H1 (cell line): ENCODE data around the gene USP6. TPM values are rescaled to one million over a fixed set of nuclear protein-coding genes. Genes with fewer than 3 reads are reported as not detected.
A peak's percentile ranks its signal among the peaks of the same experiment; 100 is the strongest.

Source experiments
- CTCF ChIA-PET: fragments of 300-600 bp; sonication (Branson Sonifier 250); formaldehyde crosslinking; loops from one replicate; lab custom pipeline; 2021; ENCODE audit not compliant: partially characterized antibody; lab: Charles Lee
- POLR2A ChIA-PET: fragments of 300-600 bp; sonication (Branson Sonifier 250); formaldehyde crosslinking; loops from one replicate; lab custom pipeline; 2021; ENCODE audit warnings: inconsistent platforms; ENCODE audit not compliant: partially characterized antibody; lab: Charles Lee
- DNase-seq, 2 experiments: peaks; one replicate each; pipeline versions ENCODE4 v3.0.0 to v3.0.0-alpha.2; 2010 to 2022; ENCODE audit warnings: low spot score in 2 of 2, low read depth in 1 of 2, mixed read lengths in 1 of 2
- FAIRE-seq: peaks from 2 replicates; lab custom pipeline; 2011; peaks lifted over from hg19 to GRCh38; lab: Jason Lieb, UNC
- H2AFZ ChIP-seq: 2 replicates; pipeline ENCODE4 v1.8.1; 2012; ENCODE audit warnings: low read length, inconsistent platforms
- H2AK5ac ChIP-seq: 2 replicates; pipeline ENCODE4 v1.6.1; 2013; ENCODE audit warnings: low read depth, low read length
- H2BK120ac ChIP-seq: replicated peaks from 2 replicates; pipeline ENCODE3; 2013; ENCODE audit warnings: low read depth, low read length, inconsistent platforms
- H2BK12ac ChIP-seq: 2 replicates; pipeline ENCODE4 v1.6.1; 2013; ENCODE audit warnings: low read depth, low read length
- H2BK15ac ChIP-seq: 2 replicates; pipeline ENCODE4 v1.6.1; 2013; ENCODE audit warnings: low read length
- H2BK20ac ChIP-seq: 2 replicates; pipeline ENCODE4 v1.6.1; 2013; ENCODE audit warnings: low read length
- H2BK5ac ChIP-seq: 2 replicates; pipeline ENCODE4 v1.6.1; 2013; ENCODE audit warnings: low read depth, low read length
- H3K14ac ChIP-seq: 2 replicates; pipeline ENCODE4 v1.6.1; 2013; ENCODE audit warnings: inconsistent platforms; ENCODE audit not compliant: insufficient read length
- H3K18ac ChIP-seq: 2 replicates; pipeline ENCODE4 v1.6.1; 2013; ENCODE audit warnings: low read length; ENCODE audit errors: extremely low read depth
- H3K23ac ChIP-seq: 2 replicates; pipeline ENCODE4 v1.6.1; 2013; ENCODE audit warnings: inconsistent platforms; ENCODE audit not compliant: insufficient read length
- H3K23me2 ChIP-seq: 2 replicates; pipeline ENCODE4 v1.6.1; 2013; ENCODE audit warnings: low read depth, low read length
- H3K27ac ChIP-seq: 2 replicates; pipeline ENCODE4 v1.6.1; 2011; ENCODE audit warnings: low read depth, low read length, inconsistent platforms
- H3K27me3 ChIP-seq, 4 experiments: replicated peaks in 1 of 4; 1 replicate in 1 of 4; 2 replicates in 3 of 4; pipeline versions ENCODE4 v1.6.1 to v1.8.1; 2011 to 2013; ENCODE audit warnings: low read length in 3 of 4, mild to moderate bottlenecking in 3 of 4, inconsistent platforms in 2 of 4, mixed read lengths in 2 of 4, moderate library complexity in 1 of 4; ENCODE audit not compliant: control insufficient read depth in 3 of 4, insufficient read depth in 3 of 4; ENCODE audit errors: extremely low read depth in 1 of 4
- H3K36me3 ChIP-seq, 4 experiments: 2 replicates each; pipeline versions ENCODE4 v1.6.1 to v1.8.1; 2011 to 2013; ENCODE audit warnings: mild to moderate bottlenecking in 4 of 4, low read length in 3 of 4, moderate library complexity in 2 of 4, control low read depth in 1 of 4, inconsistent platforms in 1 of 4; ENCODE audit not compliant: insufficient read depth in 4 of 4, control insufficient read depth in 2 of 4
- H3K4ac ChIP-seq: replicated peaks from 2 replicates; pipeline ENCODE3; 2013; ENCODE audit warnings: low read length, low read depth, mixed read lengths, inconsistent platforms; ENCODE audit not compliant: insufficient read length
- H3K4me1 ChIP-seq, 4 experiments: replicated peaks in 1 of 4; 1 replicate in 1 of 4; 2 replicates in 3 of 4; pipeline versions ENCODE4 v1.6.1 to v1.8.1; 2011 to 2013; ENCODE audit warnings: low read length in 3 of 4, inconsistent platforms in 2 of 4, mixed read lengths in 1 of 4; ENCODE audit not compliant: insufficient read depth in 4 of 4, control insufficient read depth in 3 of 4
- H3K4me2 ChIP-seq, 2 experiments: 2 replicates each; pipeline versions ENCODE4 v1.6.1 to v1.8.1; 2011 to 2013; ENCODE audit warnings: low read depth in 2 of 2, low read length in 2 of 2, control low read depth in 1 of 2, inconsistent platforms in 1 of 2, mild to moderate bottlenecking in 1 of 2; ENCODE audit not compliant: insufficient read depth in 1 of 2
- H3K4me3 ChIP-seq, 4 experiments: fragments of 200-600, 300-600 bp in 1 of 4; sonication (generic), shearing (Covaris generic), sonication (Bioruptor Twin) in 1 of 4; 2 replicates each; pipeline versions ENCODE4 v1.5.1 to v1.8.1; 2011 to 2016; ENCODE audit warnings: low read length in 4 of 4, low read depth in 3 of 4, control low read depth in 2 of 4, inconsistent platforms in 2 of 4, mild to moderate bottlenecking in 2 of 4, mixed read lengths in 1 of 4, moderate library complexity in 1 of 4; ENCODE audit not compliant: insufficient read depth in 2 of 4; ENCODE audit errors: extremely low read depth in 1 of 4
- H3K56ac ChIP-seq: replicated peaks from 2 replicates; pipeline ENCODE3; 2013; ENCODE audit warnings: low read depth, mild to moderate bottlenecking, mixed read lengths, low read length, inconsistent platforms; ENCODE audit not compliant: insufficient read length
- H3K79me1 ChIP-seq: 2 replicates; pipeline ENCODE4 v1.6.1; 2013; ENCODE audit warnings: low read depth, low read length, control low read depth
- H3K79me2 ChIP-seq, 2 experiments: 2 replicates each; pipeline versions ENCODE4 v1.6.1 to v1.8.1; 2012 to 2013; ENCODE audit warnings: low read length in 2 of 2, mild to moderate bottlenecking in 2 of 2, inconsistent platforms in 1 of 2; ENCODE audit not compliant: insufficient read depth in 2 of 2, control insufficient read depth in 1 of 2
- H3K9ac ChIP-seq, 4 experiments: replicated peaks in 1 of 4; 1 replicate in 1 of 4; 2 replicates in 3 of 4; pipeline versions ENCODE4 v1.6.1 to v1.8.1; 2011 to 2013; ENCODE audit warnings: low read depth in 3 of 4, low read length in 3 of 4, control low read depth in 2 of 4, mild to moderate bottlenecking in 2 of 4, moderate library complexity in 2 of 4, inconsistent platforms in 1 of 4; ENCODE audit errors: extremely low read depth in 1 of 4
- H3K9me3 ChIP-seq, 2 experiments: 2 replicates each; pipeline versions ENCODE4 v1.6.1 to v1.8.1; 2012 to 2013; ENCODE audit warnings: mild to moderate bottlenecking in 2 of 2, moderate library complexity in 2 of 2, control low read depth in 1 of 2, inconsistent platforms in 1 of 2, low read depth in 1 of 2, low read length in 1 of 2, mixed read lengths in 1 of 2; ENCODE audit not compliant: insufficient read depth in 2 of 2
- H4K20me1 ChIP-seq, 2 experiments: replicated peaks in 1 of 2; 2 replicates each; pipeline versions ENCODE3 to v1.8.1; 2011 to 2013; ENCODE audit warnings: inconsistent platforms in 2 of 2, low read length in 2 of 2, mild to moderate bottlenecking in 1 of 2; ENCODE audit not compliant: insufficient read depth in 2 of 2, control insufficient read depth in 1 of 2
- H4K5ac ChIP-seq: 2 replicates; pipeline ENCODE4 v1.6.1; 2013; ENCODE audit warnings: low read length, low read depth, mixed read lengths, inconsistent platforms; ENCODE audit not compliant: insufficient read length
- H4K8ac ChIP-seq: 2 replicates; pipeline ENCODE4 v1.8.0; 2013; ENCODE audit warnings: mild to moderate bottlenecking, moderate library complexity, low read length, inconsistent platforms; ENCODE audit not compliant: insufficient read depth; ENCODE audit errors: extremely low read depth
- H4K91ac ChIP-seq: replicated peaks from 2 replicates; pipeline ENCODE3; 2013; ENCODE audit warnings: low read length, mixed read lengths, inconsistent platforms; ENCODE audit not compliant: insufficient read length
- BCL11A ChIP-seq, 2 experiments: IDR thresholded peaks; one replicate each; pipeline ENCODE4 v1.6.1; 2011; ENCODE audit warnings: low read depth in 2 of 2, low read length in 2 of 2, mild to moderate bottlenecking in 2 of 2
- BRCA1 ChIP-seq: IDR thresholded peaks from 2 replicates; pipeline ENCODE4 v1.6.1; 2012; ENCODE audit warnings: low read depth, low read length, improper control_type of control experiment
- E2F6 ChIP-seq: IDR thresholded peaks from 2 replicates; pipeline ENCODE4 v1.6.1; 2012; ENCODE audit warnings: inconsistent platforms
- HDAC6 ChIP-seq: IDR thresholded peaks from one replicate; pipeline ENCODE4 v1.7.1; 2012; ENCODE audit warnings: low read depth, mild to moderate bottlenecking, inconsistent platforms, low read length, moderate library complexity
- MAFK ChIP-seq: IDR thresholded peaks from 2 replicates; pipeline ENCODE4 v1.6.1; 2012; ENCODE audit warnings: low read depth, mild to moderate bottlenecking, improper control_type of control experiment, low read length
- PHF8 ChIP-seq: fragments of 200-600 bp; sonication (generic); conservative IDR thresholded peaks from 2 replicates; pipeline ENCODE4 v1.7.1; 2012; ENCODE audit warnings: low read depth, mild to moderate bottlenecking, inconsistent platforms, low read length, moderate library complexity
- SP2 ChIP-seq: IDR thresholded peaks from 2 replicates; pipeline ENCODE4 v1.6.1; 2012; ENCODE audit warnings: mild to moderate bottlenecking, low read length, inconsistent platforms
- TAF1 ChIP-seq: IDR thresholded peaks from 2 replicates; pipeline ENCODE4 v1.6.1; 2011; ENCODE audit warnings: mild to moderate bottlenecking, low read depth, low read length
- TCF12 ChIP-seq: IDR thresholded peaks from 2 replicates; pipeline ENCODE4 v1.6.1; 2011; ENCODE audit warnings: low read depth, mild to moderate bottlenecking, low read length
- ZNF274 ChIP-seq: IDR thresholded peaks from 2 replicates; pipeline ENCODE4 v1.7.0; 2012; ENCODE audit warnings: low read length, borderline replicate concordance; ENCODE audit errors: extremely low read depth
- WGBS, 2 experiments: shearing (Covaris generic) in 1 of 2; methylation state at CpG; one replicate each; pipeline versions ENCODE4 v1.1.6 to v1.1.7; 2013 to 2015; ENCODE audit warnings: low lambda C conversion rate in 2 of 2, mixed read lengths in 2 of 2, inconsistent platforms in 1 of 2, low coverage in 1 of 2, missing lambda C conversion rate in 1 of 2; ENCODE audit not compliant: insufficient replicate concordance in 2 of 2, insufficient coverage in 1 of 2, insufficient read length in 1 of 2; ENCODE audit errors: extremely low coverage in 1 of 2, missing lambda C conversion rate in 1 of 2; 5-methylcytosine and 5-hydroxymethylcytosine counted together
- polyA plus RNA-seq, 7 experiments: library from polyadenylated mRNA; depleted of rRNA in 3 of 7; stranded (reverse) in 5 of 7; unstranded in 2 of 7; fragments of >200 nt in 5 of 7; fragments of 200-250 nt in 2 of 7; gene quantifications; 1 replicate in 5 of 7; 2 replicates in 1 of 7; 4 replicates in 1 of 7; pipeline versions ENCODE4 v1.2.1 to v1.2.3, GENCODE V29; 2011 to 2013; ENCODE audit warnings: missing spikeins in 2 of 7, mixed read lengths in 2 of 7
- total RNA-seq: library from RNA; stranded (reverse); fragmentation: NEBNext Ultra II Directional; extraction: Animal tissue kit (Norgen Biotek cat#: 25700); gene quantifications from 2 replicates; pipeline ENCODE4 v1.2.1, GENCODE V29; 2021

USP6 gene
- total and polyA plus RNA-seq, 2 of the 8 experiments (the other 6 are each of a cell fraction or from before 2014, with no cell fraction given) = 0.08 to 0.32 TPM

- Histone ChIP-seq H2BK5ac (peak within 1 kb of the TSS; percentile 47; the same call in 1 of the 2 replicates), H3K14ac (no peak within 1 kb of the TSS), H4K91ac (peak within 1 kb of the TSS; percentile 70), H3K4ac (no peak within 1 kb of the TSS), H3K23ac (no peak within 1 kb of the TSS), H3K23me2 (no peaks in the 10 kb centered on the region), H2BK20ac (no peak within 1 kb of the TSS), H3K4me2 (peak within 1 kb of the TSS; percentile 35 to 40), H3K9me3 (no peaks in the 10 kb centered on the region; a peak in 1 of 4 replicates), H3K36me3 (no peaks in the 10 kb centered on the region), H3K4me1 (no peaks in the 10 kb centered on the region; a peak in 1 of 7 replicates), H4K20me1 (no peaks in the 10 kb centered on the region), H3K27ac (no peak within 1 kb of the TSS), H2BK15ac (no peak within 1 kb of the TSS), H2BK120ac (no peak within 1 kb of the TSS), H3K27me3 (peaks cover 0 to 13% (median 8%) of the 10 kb centered on the region in 4 experiments; a peak in 5 of 7 replicates), H2AFZ (peak within 1 kb of the TSS; percentile 59), H2AK5ac (no peak within 1 kb of the TSS), H3K9ac (no peak within 1 kb of the TSS), H3K18ac (peak within 1 kb of the TSS; percentile 40), H3K56ac (no peak within 1 kb of the TSS), H4K5ac (no peak within 1 kb of the TSS), H3K79me1 (no peaks in the 10 kb centered on the region), H3K79me2 (no peaks in the 10 kb centered on the region), H4K8ac (peak within 1 kb of the TSS; percentile 81), H2BK12ac (0 out of 2 replicates have a peak within 1 kb of the TSS, but pooled peaks have one; percentile 19), H3K4me3 (peak within 1 kb of the TSS; percentile 14 to 53 (median 26); a peak in 7 of 8 replicates)
- POLR2A ChIA-PET = interaction anchor here (0.8 to 3.1 kb wide), 9 partner anchors 11 to 98 kb away, joined by 3 to 12 read pairs (median 3); no protein-coding TSS in a partner anchor
- FAIRE-seq (no peak), DNase-seq (peak; percentile 10 to 61)
- CTCF ChIA-PET = interaction anchor here (0.7 to 1.9 kb wide), 6 partner anchors 10 to 113 kb away, joined by 3 to 9 read pairs (median 4); no protein-coding TSS in a partner anchor
- WGBS, 2 experiments = 70% methylated on average over 67 of the region's 75 CpGs; no CpG with 5 or more reads in 1 of the 2 experiments
- TF ChIP-seq BRCA1 (no peak), SP2 (peak; percentile 71), MAFK (no peak), HDAC6 (no peak), TAF1 (no peak), PHF8 (0 out of 2 replicates have a peak, but pooled peaks have one; percentile 28), ZNF274 (no peak), E2F6 (peak; percentile 94), BCL11A (IDR thresholded peaks at IDR 0.05; ENCODE audit: low read depth in 2 of 2, low read length in 2 of 2) (no peak), TCF12 (no peak)
These were observed 37.5 kb upstream of the USP6 start, which contains the start of gene ZFP3 for GRCh38 chr17:5078106-5079028. Gene ZFP3, plus strand, starts transcription at chr17:5078467. Its CDS starts 13,038 bp downstream, at chr17:5091505.
